Measurements from ENCODE around the gene GPR146.

DNA sequence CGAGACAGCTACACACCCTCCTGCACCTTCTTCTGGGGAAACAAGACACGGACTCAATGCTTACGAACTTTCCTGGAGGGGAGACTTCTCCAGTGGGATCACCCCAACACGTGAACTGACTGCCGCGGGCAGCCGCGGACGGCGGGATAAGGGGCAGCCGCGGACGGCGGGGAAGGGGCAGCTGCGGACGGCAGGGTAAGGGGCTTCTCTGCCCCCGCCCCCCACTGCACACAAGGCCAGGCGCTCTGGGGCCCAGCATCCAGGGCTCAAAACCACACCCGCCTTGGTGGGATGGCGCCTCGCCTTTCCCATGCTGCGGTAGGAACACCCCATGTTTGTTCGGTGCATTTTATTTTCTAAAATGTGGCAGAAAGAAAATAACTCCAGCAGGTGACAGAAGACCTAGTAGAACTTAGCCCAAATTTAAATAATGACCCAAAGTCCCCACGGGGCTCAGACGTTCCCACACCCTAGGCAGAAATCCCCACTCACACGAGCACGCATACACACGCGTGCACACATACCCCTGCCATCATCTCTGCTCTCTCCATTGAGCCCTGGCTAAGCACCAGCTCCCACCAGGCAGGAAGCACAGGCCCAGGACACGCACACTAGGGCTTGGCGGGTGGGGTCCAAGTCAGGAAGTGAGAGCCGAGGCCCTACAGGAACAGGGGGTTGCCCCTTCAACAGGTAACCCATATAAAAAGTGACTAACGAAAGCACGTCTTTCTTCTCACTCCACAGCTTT is 26.6 kb upstream of the GPR146 start:
- TF ChIP-seq POLR2A (IDR thresholded peaks at IDR 0.05) = no peak
- TF ChIP-seq, protein P1, sequence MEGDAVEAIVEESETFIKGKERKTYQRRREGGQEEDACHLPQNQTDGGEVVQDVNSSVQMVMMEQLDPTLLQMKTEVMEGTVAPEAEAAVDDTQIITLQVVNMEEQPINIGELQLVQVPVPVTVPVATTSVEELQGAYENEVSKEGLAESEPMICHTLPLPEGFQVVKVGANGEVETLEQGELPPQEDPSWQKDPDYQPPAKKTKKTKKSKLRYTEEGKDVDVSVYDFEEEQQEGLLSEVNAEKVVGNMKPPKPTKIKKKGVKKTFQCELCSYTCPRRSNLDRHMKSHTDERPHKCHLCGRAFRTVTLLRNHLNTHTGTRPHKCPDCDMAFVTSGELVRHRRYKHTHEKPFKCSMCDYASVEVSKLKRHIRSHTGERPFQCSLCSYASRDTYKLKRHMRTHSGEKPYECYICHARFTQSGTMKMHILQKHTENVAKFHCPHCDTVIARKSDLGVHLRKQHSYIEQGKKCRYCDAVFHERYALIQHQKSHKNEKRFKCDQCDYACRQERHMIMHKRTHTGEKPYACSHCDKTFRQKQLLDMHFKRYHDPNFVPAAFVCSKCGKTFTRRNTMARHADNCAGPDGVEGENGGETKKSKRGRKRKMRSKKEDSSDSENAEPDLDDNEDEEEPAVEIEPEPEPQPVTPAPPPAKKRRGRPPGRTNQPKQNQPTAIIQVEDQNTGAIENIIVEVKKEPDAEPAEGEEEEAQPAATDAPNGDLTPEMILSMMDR (IDR thresholded peaks at IDR 0.05) = no peak
- TF ChIP-seq EP300 (IDR thresholded peaks at IDR 0.05) = no peak

Measured in stomach (tissue), 4 donors.